ENCODE data around the gene KRTAP5-6. TPM values are rescaled to one million over a fixed set of nuclear protein-coding genes. Genes with fewer than 3 reads are reported as not detected.

KRTAP5-6 gene
- polyA plus RNA-seq, 1 donor (not counting 4 experiments of a cell fraction or from before 2014, with no cell fraction given), result not detected

DNA sequence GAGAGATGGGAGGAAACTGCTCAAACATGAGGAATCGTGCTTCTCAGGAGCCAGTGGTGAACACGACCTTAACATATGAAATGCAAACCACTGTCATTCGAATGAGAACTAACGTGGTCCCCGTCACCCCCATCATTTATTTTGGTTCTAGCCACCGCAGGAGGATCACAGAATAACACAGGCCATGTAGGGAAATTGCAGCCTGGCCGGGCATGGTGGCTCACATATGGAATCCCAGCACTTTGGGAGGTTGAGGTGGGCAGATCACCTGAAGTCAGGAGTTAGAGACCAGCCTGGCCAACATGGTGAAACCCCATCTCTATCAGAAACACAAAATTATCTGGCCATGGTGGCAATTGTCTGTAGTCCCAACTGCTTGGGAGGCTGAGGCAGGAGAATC lies 40.3 kb upstream of the KRTAP5-6 start:
- Histone ChIP-seq H3K27ac (ENCODE audit: control insufficient read depth, insufficient read depth, low read length) (no peak overlapping the region), H3K4me2 (ENCODE audit: control insufficient read depth, extremely low read depth, insufficient read depth, low read depth, low read length) (no peak overlapping the region), H4K20me1 (ENCODE audit: control insufficient read depth, extremely low read depth, insufficient read depth, low read length) (no peaks in the 10 kb centered on the region), H3K9ac (ENCODE audit: control insufficient read depth, extremely low read depth, insufficient read depth, low read length) (no peak overlapping the region), H3K36me3 (ENCODE audit: control insufficient read depth in 2 of 2, extremely low read depth in 1 of 2, insufficient read depth in 2 of 2, low read length in 2 of 2) (no peaks in the 10 kb centered on the region), H3K4me3 (ENCODE audit: control insufficient read depth in 2 of 3, extremely low read depth in 1 of 3, insufficient read depth in 2 of 3, low read depth in 1 of 3, low read length in 3 of 3) (no peak overlapping the region), H3K4me1 (ENCODE audit: control insufficient read depth, extremely low read depth, insufficient read depth, low read length) (peaks cover 6% of the 10 kb centered on the region), H3K9me1 (ENCODE audit: control insufficient read depth, extremely low read depth, insufficient read depth, low read length) (no peaks in the 10 kb centered on the region), H2AFZ (ENCODE audit: control insufficient read depth, low read length) (no peak overlapping the region), H3K79me2 (ENCODE audit: control insufficient read depth, insufficient read depth, low read length) (no peaks in the 10 kb centered on the region), H3K27me3 (ENCODE audit: control insufficient read depth, extremely low read depth, insufficient read depth, low read length) (peaks cover 14% of the 10 kb centered on the region), H3K9me3 (ENCODE audit: control insufficient read depth, low read depth, low read length) (no peaks in the 10 kb centered on the region)
- dilution Hi-C loops (cut with MboI; ENCODE audit: extremely low pct_ligation_motif_present, low sequenced_read_pairs), result no loop called here
- DNase-seq (ENCODE audit: low read depth, low spot score), result no peak
- TF ChIP-seq EZH2 (IDR thresholded peaks at IDR 0.05; ENCODE audit: low read length), result no peak
- TF ChIP-seq, protein P1, sequence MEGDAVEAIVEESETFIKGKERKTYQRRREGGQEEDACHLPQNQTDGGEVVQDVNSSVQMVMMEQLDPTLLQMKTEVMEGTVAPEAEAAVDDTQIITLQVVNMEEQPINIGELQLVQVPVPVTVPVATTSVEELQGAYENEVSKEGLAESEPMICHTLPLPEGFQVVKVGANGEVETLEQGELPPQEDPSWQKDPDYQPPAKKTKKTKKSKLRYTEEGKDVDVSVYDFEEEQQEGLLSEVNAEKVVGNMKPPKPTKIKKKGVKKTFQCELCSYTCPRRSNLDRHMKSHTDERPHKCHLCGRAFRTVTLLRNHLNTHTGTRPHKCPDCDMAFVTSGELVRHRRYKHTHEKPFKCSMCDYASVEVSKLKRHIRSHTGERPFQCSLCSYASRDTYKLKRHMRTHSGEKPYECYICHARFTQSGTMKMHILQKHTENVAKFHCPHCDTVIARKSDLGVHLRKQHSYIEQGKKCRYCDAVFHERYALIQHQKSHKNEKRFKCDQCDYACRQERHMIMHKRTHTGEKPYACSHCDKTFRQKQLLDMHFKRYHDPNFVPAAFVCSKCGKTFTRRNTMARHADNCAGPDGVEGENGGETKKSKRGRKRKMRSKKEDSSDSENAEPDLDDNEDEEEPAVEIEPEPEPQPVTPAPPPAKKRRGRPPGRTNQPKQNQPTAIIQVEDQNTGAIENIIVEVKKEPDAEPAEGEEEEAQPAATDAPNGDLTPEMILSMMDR (optimal IDR thresholded peaks at IDR 0.05 in 1 of 3, IDR thresholded peaks at IDR 0.05 in 1 of 3, conservative IDR thresholded peaks at IDR 0.05 in 1 of 3; ENCODE audit: extremely low read depth in 1 of 3, insufficient read depth in 2 of 3, low read length in 3 of 3), result no peak
- no peak for FAIRE-seq

DNA sequence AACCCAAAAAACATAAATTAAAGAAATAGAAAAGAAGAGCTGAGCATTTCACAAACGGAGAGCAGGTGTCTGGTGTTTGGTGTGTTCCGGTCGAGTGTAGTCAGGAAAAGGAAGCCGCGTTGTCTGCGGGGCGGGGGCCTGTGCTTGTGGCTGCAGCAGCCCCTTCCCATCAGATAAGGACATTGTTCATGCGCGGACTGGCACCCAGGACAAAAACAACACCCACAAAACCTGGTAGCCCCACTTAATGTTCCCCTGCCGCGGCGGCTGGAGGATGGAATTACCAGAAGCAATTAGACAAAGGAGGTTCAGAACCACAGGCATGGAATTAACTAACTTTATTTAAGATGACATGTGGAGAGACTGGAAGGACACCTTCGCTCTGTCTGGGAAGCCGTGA lies 37.5 kb upstream of the KRTAP5-6 start:
- FAIRE-seq (no peak), DNase-seq (ENCODE audit: low read depth, low spot score) (no peak)
- Histone ChIP-seq H4K20me1 (ENCODE audit: control insufficient read depth, extremely low read depth, insufficient read depth, low read length) (no peaks in the 10 kb centered on the region), H3K27me3 (ENCODE audit: control insufficient read depth, extremely low read depth, insufficient read depth, low read length) (peaks cover 14% of the 10 kb centered on the region), H3K79me2 (ENCODE audit: control insufficient read depth, insufficient read depth, low read length) (no peaks in the 10 kb centered on the region), H3K4me2 (ENCODE audit: control insufficient read depth, extremely low read depth, insufficient read depth, low read depth, low read length) (no peak overlapping the region), H3K27ac (ENCODE audit: control insufficient read depth, insufficient read depth, low read length) (no peak overlapping the region), H3K9ac (ENCODE audit: control insufficient read depth, extremely low read depth, insufficient read depth, low read length) (no peak overlapping the region), H3K4me1 (ENCODE audit: control insufficient read depth, extremely low read depth, insufficient read depth, low read length) (peaks cover 6% of the 10 kb centered on the region), H3K36me3 (ENCODE audit: control insufficient read depth in 2 of 2, extremely low read depth in 1 of 2, insufficient read depth in 2 of 2, low read length in 2 of 2) (no peaks in the 10 kb centered on the region), H3K9me1 (ENCODE audit: control insufficient read depth, extremely low read depth, insufficient read depth, low read length) (no peaks in the 10 kb centered on the region), H3K9me3 (ENCODE audit: control insufficient read depth, low read depth, low read length) (no peaks in the 10 kb centered on the region), H3K4me3 (ENCODE audit: control insufficient read depth in 2 of 3, extremely low read depth in 1 of 3, insufficient read depth in 2 of 3, low read depth in 1 of 3, low read length in 3 of 3) (no peak overlapping the region), H2AFZ (ENCODE audit: control insufficient read depth, low read length) (no peak overlapping the region)
- dilution Hi-C loops (cut with MboI; ENCODE audit: extremely low pct_ligation_motif_present, low sequenced_read_pairs), result no loop called here
- no peak for TF ChIP-seq EZH2 (IDR thresholded peaks at IDR 0.05; ENCODE audit: low read length)
- TF ChIP-seq, protein P1 (optimal IDR thresholded peaks at IDR 0.05 in 1 of 3, IDR thresholded peaks at IDR 0.05 in 1 of 3, conservative IDR thresholded peaks at IDR 0.05 in 1 of 3; ENCODE audit: extremely low read depth in 1 of 3, insufficient read depth in 2 of 3, low read length in 3 of 3), result no peak
